Activated CD4-positive, alpha-beta T cell treated with anti-CD3 and anti-CD28 coated beads for 1 hour (primary cell): ENCODE data around the gene SLC6A9.

ENCODE experiments used
- DNase-seq: peaks from one replicate; pipeline ENCODE4 v3.0.0-alpha.2; 2020

The SLC6A9 gene

GRCh38 chr1:44047131-44047530, 15.9 kb upstream of the SLC6A9 start:
- no peak for DNase-seq

- DNase-seq = no peak
These were observed 13.8 kb upstream of the SLC6A9 start for GRCh38 chr1:44045064-44045463.

GRCh38 chr1:44044071-44044801, 13.0 kb upstream of the SLC6A9 start:
- DNase-seq = no peak

DNA sequence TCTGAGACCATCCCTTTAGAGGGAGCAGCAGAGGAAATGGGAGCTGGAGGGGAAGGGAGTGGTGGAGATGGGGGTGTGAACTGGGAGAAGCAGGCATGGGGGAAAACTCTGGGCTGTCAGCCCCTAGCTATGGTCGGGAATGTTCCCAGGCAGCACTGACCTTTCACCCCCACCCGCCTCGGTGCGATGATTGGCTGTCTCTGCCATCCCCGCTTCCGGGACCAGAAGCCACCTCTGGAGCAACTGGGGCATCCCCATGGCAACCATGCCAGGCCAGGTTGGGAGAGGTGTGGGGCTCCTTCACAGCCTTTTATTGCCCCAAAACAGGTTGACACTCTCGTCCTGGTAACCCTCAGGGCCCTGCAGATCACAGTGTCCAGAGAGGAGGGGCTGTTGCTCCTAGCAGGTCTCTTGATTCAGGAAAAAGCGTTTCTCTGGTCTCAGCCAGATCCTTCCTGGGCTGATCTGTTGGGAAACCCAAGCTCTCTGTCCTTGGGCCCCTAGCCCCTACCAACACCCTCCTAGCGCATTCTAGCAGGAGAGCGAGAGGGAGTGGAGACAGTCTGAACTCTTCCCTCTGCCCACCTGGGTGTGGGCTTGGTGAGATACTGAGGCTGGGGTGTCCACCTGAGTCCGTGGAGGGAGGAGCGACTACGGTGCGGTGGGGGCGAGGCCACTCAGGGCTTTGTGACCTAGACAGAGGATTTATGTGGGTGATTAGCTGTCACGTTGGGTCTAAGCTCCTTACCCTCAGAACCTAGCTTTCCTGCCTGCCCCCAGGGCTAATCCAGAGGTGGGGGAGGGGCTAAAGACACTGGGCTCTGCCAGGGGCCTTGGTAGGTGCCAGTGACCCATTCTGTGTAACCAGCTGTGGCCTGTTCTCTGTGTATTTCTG, 12.2 kb upstream of the SLC6A9 start:
- DNase-seq = no peak

- DNase-seq = no peak
These were observed 9.6 kb upstream of the SLC6A9 start for GRCh38 chr1:44040846-44041245.

GRCh38 chr1:44040418-44040817, 9.2 kb upstream of the SLC6A9 start:
- no peak for DNase-seq

GRCh38 chr1:44038876-44039657, 7.8 kb upstream of the SLC6A9 start:
- DNase-seq = no peak

DNA sequence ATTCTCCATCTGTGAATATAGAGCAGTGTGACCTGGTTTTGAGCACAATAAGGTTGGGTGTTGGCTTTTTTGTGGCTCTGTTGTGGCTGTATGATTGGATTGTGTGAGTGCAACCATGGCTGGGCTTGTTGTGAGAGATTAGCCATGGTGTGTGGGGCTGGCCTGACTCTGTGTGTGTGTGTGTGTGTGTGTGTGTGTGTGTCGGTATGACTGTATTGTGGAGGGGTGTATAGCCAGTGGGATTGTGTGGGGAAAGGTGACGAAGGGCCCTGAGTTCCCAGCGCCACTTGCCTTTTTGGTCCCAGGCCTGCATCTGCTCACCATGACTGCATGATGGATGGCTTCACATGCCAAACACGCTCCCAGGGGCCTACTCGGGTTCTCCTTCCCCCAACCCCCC, 5.9 kb upstream of the SLC6A9 start:
- no peak for DNase-seq

DNA sequence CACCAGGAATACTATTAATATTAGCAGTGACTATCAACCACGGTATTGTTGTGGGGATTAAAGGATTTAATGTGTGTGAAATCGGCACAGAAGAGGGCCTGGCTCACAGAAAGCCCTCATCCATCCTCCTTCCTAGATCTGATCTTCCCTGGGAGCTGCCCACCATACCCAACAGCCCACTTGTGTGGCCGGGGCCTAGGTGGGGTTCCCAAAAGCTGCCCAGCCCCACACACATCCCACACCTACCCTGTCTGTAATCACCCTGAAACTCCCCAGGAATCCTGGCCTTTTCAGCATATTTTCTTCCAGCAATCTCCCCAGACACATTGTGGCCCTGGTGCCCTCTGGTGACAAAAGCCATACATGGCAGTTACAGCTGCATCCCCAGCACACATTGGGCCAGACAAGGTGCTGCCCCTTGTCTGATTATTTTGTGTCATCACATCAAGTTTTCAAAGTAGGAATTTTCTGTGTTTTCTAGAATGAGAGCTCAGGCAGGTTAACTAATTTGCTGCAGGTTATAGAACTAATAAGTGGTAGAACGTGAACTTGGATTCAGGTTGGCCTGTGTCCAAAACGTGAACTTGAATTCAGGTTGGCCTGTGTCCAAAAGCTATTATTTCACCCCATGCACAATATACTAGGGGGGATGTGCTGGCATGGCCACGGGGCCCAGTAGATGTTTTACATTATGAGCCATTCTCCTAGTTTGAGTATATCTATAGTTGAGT, 5.3 kb upstream of the SLC6A9 start:
- peak; percentile 44 for DNase-seq

DNA sequence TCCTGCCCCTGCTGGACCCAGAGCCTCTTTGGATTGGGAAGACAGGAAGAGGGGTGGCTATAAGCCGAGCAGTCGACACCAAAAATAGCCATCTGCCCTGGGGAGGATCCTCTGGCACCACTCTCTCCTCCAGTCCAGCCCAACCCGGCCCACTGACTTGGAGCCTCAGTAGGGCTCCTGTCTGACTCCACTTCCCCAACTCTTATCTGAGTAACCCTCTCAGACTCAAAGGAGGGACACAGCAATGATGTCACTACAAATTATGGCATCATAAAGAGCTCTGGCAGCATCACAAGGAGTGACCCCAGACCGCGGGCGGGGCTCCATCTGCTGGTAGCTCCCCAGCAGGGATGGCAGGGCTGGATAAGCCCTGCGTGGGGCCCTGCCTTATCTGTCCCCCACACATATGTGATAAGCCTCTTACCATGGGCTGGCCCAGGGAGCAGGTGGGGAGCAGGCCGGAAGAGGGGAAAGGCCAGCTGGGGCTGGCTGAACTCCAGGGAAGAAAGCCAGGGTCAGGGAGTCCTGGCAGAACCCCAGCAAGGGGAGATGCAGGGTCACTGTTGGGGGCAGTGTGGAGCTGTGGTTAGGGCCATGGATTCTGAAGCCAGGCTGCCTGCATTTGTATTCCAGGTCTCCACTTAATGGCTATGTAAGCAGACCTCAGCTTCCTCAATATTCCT, 4.6 kb upstream of the SLC6A9 start:
- no peak for DNase-seq

- DNase-seq = no peak
These were observed 3.9 kb upstream of the SLC6A9 start for GRCh38 chr1:44034976-44035716.

GRCh38 chr1:44034423-44034822, 3.2 kb upstream of the SLC6A9 start:
- DNase-seq = no peak

- DNase-seq = no peak
These were observed 2.5 kb upstream of the SLC6A9 start for GRCh38 chr1:44033756-44034155.

GRCh38 chr1:44033041-44033575, 1.8 kb upstream of the SLC6A9 start:
- DNase-seq = no peak

- no peak for DNase-seq
These were observed 1.0 kb upstream of the SLC6A9 start for GRCh38 chr1:44032170-44032790.

GRCh38 chr1:44030605-44031251, 534 bp downstream of the SLC6A9 start:
- DNase-seq = peak; percentile 19

- peak; percentile 75 for DNase-seq
These were observed 1.2 kb downstream of the SLC6A9 start for GRCh38 chr1:44029911-44030604.

- no peak for DNase-seq
These were observed 1.9 kb downstream of the SLC6A9 start for GRCh38 chr1:44029260-44029910.

DNA sequence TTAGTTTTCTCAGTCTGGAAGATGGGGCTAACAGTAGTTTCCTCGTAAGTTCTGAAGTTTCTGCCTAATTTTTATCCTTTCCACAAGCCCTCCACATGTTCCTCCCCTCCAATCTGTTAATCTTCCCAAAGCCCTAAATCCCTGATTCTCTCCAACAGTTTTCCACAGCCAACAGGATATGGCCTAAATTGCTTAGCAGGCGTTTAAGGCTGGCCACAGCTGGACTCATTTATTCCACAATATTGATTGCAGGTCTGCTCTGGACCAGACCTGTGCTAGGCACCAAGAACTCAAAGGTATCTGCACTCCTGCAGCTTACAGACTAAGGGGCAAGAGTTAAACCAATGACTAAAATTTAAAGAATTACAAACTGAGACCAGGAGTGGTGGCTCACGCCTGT, 3.9 kb downstream of the SLC6A9 start:
- DNase-seq = no peak
